ENCODE results near the gene PES1.

GRCh38 chr22:30628491-30628890 is 36.8 kb upstream of the PES1 start:
- no peak for TF ChIP-seq EP300 (IDR thresholded peaks at IDR 0.05)
- TF ChIP-seq, protein P1, sequence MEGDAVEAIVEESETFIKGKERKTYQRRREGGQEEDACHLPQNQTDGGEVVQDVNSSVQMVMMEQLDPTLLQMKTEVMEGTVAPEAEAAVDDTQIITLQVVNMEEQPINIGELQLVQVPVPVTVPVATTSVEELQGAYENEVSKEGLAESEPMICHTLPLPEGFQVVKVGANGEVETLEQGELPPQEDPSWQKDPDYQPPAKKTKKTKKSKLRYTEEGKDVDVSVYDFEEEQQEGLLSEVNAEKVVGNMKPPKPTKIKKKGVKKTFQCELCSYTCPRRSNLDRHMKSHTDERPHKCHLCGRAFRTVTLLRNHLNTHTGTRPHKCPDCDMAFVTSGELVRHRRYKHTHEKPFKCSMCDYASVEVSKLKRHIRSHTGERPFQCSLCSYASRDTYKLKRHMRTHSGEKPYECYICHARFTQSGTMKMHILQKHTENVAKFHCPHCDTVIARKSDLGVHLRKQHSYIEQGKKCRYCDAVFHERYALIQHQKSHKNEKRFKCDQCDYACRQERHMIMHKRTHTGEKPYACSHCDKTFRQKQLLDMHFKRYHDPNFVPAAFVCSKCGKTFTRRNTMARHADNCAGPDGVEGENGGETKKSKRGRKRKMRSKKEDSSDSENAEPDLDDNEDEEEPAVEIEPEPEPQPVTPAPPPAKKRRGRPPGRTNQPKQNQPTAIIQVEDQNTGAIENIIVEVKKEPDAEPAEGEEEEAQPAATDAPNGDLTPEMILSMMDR (IDR thresholded peaks at IDR 0.05): no peak
- TF ChIP-seq POLR2A (IDR thresholded peaks at IDR 0.05): no peak
- no peak for TF ChIP-seq POLR2AphosphoS5 (IDR thresholded peaks at IDR 0.05)
